Activated CD8-positive, alpha-beta memory T cell treated with anti-CD3 and anti-CD28 coated beads for 36 hours (primary cell): ENCODE measurements around the gene DAG1. TPM values are rescaled to one million over a fixed set of nuclear protein-coding genes. Genes with fewer than 3 reads are reported as not detected.

ENCODE experiments used
- CTCF ChIA-PET: fragments of 350-600 bp; sonication (Branson Sonifier 250); formaldehyde crosslinking; loops from one replicate; lab custom pipeline; 2021; ENCODE audit warnings: antibody characterized with exemption; lab: Charles Lee
- POLR2A ChIA-PET: fragments of 350-600 bp; sonication (Branson Sonifier 250); formaldehyde crosslinking; loops from one replicate; lab custom pipeline; 2021; ENCODE audit warnings: antibody characterized with exemption; lab: Charles Lee
- total RNA-seq, 2 experiments: library from RNA; stranded (reverse); gene quantifications; one replicate each; pipeline ENCODE4 v1.2.3, GENCODE V29; 2021

DAG1 gene
- total RNA-seq, 2 experiments from 2014 or later = 17.8 to 20.9 TPM

- ChIA-PET POLR2A (interaction anchor here (1.0 kb wide), 1 partner anchor 44 kb away, joined by 3 read pairs; no protein-coding TSS in a partner anchor), CTCF (interaction anchor here (1.2 kb wide), 1 partner anchor 138 kb away, joined by 3 read pairs; no protein-coding TSS in a partner anchor)
Observed at GRCh38 chr3:49533786-49534519, 63.9 kb downstream of the DAG1 start.

GRCh38 chr3:49534581-49535441 lies 64.7 kb downstream of the DAG1 start:
- POLR2A ChIA-PET = no interaction called here
- CTCF ChIA-PET = no interaction called here

- POLR2A ChIA-PET = no interaction called here
- CTCF ChIA-PET = interaction anchor here (1.6 to 8.2 kb wide), 2 partner anchors 18 to 135 kb away, joined by 4 to 139 read pairs; partner anchors contain the start of gene BSN
Observed at GRCh38 chr3:49535971-49536874, 66.2 kb downstream of the DAG1 start.

GRCh38 chr3:49536875-49537533 lies 66.9 kb downstream of the DAG1 start:
- CTCF ChIA-PET = interaction anchor here (0.8 to 8.2 kb wide), 3 partner anchors 17 to 134 kb away, joined by 3 to 139 read pairs (median 4); partner anchors contain the start of gene BSN
- POLR2A ChIA-PET = no interaction called here

- ChIA-PET POLR2A (interaction anchor here (0.5 to 2.2 kb wide), 7 partner anchors 14 to 1960 kb away, joined by 3 to 21 read pairs (median 3); partner anchors contain the start of gene DAG1), CTCF (interaction anchor here (0.6 to 8.2 kb wide), 33 partner anchors 8 to 366 kb away, joined by 3 to 139 read pairs (median 4); partner anchors contain the start of genes AMIGO3, BSN, CDHR4 and GMPPB)
Observed at GRCh38 chr3:49539659-49540560, 69.8 kb downstream of the DAG1 start.

- CTCF ChIA-PET = interaction anchor here (1.4 to 2.5 kb wide), 3 partner anchors 11 to 120 kb away, joined by 3 to 15 read pairs (median 12); no protein-coding TSS in a partner anchor
- POLR2A ChIA-PET = no interaction called here
Observed at GRCh38 chr3:49552087-49552486, 82.0 kb downstream of the DAG1 start.

GRCh38 chr3:49553324-49553691 lies 83.2 kb downstream of the DAG1 start:
- ChIA-PET CTCF (interaction anchor here (0.6 to 5.5 kb wide), 4 partner anchors 13 to 119 kb away, joined by 3 to 33 read pairs (median 10); no protein-coding TSS in a partner anchor), POLR2A (interaction anchor here (0.8 kb wide), 1 partner anchor 13 kb away, joined by 3 read pairs; no protein-coding TSS in a partner anchor)

GRCh38 chr3:49553692-49554632 lies 83.9 kb downstream of the DAG1 start, which contains the start of gene BSN:
BSN (plus strand) TSS chr3:49554477; CDS start chr3:49554603, 126 bp downstream.
- ChIA-PET CTCF (interaction anchor here (0.6 to 5.5 kb wide), 4 partner anchors 14 to 118 kb away, joined by 3 to 33 read pairs (median 10); no protein-coding TSS in a partner anchor), POLR2A (interaction anchor here (0.8 to 1.0 kb wide), 2 partner anchors 14 to 170 kb away, joined by 3 read pairs; partner anchors contain the start of gene GMPPB)

GRCh38 chr3:49554633-49555265 lies 84.7 kb downstream of the DAG1 start:
- POLR2A ChIA-PET = interaction anchor here (0.5 to 1.0 kb wide), 2 partner anchors 169 to 252 kb away, joined by 3 read pairs; partner anchors contain the start of gene GMPPB

GRCh38 chr3:49556500-49557275 lies 86.6 kb downstream of the DAG1 start:
- ChIA-PET CTCF (interaction anchor here (0.6 to 5.5 kb wide), 3 partner anchors 10 to 57 kb away, joined by 3 to 33 read pairs (median 5); no protein-coding TSS in a partner anchor), POLR2A (no interaction called here)

More at GRCh38 chr3:49554633-49555265, 84.7 kb downstream of the DAG1 start:
- CTCF ChIA-PET = interaction anchor here (0.6 to 5.5 kb wide), 3 partner anchors 9 to 17 kb away, joined by 4 to 33 read pairs (median 4); no protein-coding TSS in a partner anchor

GRCh38 chr3:49563040-49563578 lies 93.0 kb downstream of the DAG1 start:
- ChIA-PET CTCF (interaction anchor here (1.1 to 2.3 kb wide), 2 partner anchors 11 to 109 kb away, joined by 3 to 9 read pairs; no protein-coding TSS in a partner anchor), POLR2A (no interaction called here)

GRCh38 chr3:49563766-49564165 lies 93.7 kb downstream of the DAG1 start:
- POLR2A ChIA-PET = no interaction called here
- CTCF ChIA-PET = interaction anchor here (1.1 to 2.3 kb wide), 2 partner anchors 12 to 108 kb away, joined by 3 to 9 read pairs; no protein-coding TSS in a partner anchor

GRCh38 chr3:49566312-49566711 lies 96.2 kb downstream of the DAG1 start:
- ChIA-PET CTCF (interaction anchor here (1.0 to 1.4 kb wide), 3 partner anchors 10 to 106 kb away, joined by 3 to 5 read pairs (median 5); no protein-coding TSS in a partner anchor), POLR2A (interaction anchor here (0.6 kb wide), 1 partner anchor 106 kb away, joined by 11 read pairs; no protein-coding TSS in a partner anchor)
